GM21360 (cell line): ENCODE results near the gene MPZL3.
"Not testable (repeated sequence)": the region's sequence is repeated elsewhere in the genome, so short reads cannot be mapped to it uniquely, and the experiment has no call there.

Experiments used
- ATAC-seq: cut with Tn5 transposase; IDR thresholded peaks from one replicate; pipeline ENCODE4 v1.9.1; 2021; ENCODE audit warnings: mild to moderate bottlenecking, moderate library complexity; ENCODE audit not compliant: unreplicated experiment

MPZL3 gene

DNA sequence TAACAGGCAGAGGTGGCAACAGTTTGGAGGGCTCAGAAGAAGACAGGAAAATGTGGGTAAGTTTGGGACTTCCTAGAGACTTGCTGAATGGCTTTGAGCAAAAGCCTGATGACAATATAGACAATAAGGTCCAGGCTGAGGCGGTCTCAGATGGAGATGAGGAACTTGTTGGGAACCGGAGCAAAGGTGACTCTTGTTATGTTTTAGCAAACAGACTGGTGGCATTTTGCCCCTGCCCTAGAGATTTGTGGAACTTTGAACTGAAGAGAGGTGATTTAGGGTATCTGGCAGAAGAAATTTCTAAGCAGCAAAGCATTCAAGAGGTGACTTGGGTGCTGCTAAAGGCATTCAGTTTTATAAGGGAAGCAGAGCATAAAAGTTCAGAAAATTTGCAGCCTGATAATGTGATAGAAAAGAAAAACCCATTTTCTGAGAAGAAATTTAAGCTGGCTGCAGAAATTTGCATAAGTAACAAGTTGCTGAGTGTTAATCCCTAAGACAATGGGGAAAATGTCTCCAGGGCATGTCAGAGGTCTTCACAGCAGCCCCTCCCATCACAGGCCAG, 61.1 kb downstream of the MPZL3 start:
- ATAC-seq, result not testable (repeated sequence)

DNA sequence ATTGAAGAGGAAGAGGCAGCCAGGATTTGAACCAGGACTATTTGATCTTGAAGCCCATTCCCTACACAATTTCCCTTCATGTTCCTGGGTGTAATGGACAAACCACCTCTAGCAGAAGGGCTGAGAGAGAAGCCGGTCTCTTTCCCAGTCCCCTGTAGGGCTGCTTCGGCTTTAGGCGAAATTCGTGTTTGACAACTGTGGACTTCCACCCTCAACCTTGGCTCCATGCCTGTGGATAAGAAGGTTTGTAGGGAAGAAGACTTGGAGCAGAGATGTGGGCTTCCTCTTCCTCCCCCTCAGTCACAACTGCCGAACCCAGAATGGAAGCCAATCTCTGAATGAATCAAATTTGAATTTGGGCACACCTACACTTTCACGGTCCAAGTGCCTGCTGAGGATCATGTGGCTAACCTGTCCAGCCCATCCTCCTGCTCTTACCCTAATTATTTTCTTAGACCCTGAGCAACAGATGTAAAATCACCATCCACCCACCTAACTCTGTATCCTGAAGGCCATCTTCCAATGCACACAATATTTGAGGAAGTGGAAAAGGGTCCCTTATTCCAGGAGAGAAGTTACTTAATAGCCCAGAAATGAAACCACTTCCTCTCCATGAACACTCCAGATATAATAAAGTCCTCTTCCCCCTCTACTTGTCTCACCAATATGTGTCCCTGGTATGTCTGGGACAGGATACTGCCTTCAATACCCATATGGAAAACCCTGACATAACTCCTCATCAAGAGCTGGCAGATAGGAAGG, 65.6 kb downstream of the MPZL3 start:
- ATAC-seq, result no peak

DNA sequence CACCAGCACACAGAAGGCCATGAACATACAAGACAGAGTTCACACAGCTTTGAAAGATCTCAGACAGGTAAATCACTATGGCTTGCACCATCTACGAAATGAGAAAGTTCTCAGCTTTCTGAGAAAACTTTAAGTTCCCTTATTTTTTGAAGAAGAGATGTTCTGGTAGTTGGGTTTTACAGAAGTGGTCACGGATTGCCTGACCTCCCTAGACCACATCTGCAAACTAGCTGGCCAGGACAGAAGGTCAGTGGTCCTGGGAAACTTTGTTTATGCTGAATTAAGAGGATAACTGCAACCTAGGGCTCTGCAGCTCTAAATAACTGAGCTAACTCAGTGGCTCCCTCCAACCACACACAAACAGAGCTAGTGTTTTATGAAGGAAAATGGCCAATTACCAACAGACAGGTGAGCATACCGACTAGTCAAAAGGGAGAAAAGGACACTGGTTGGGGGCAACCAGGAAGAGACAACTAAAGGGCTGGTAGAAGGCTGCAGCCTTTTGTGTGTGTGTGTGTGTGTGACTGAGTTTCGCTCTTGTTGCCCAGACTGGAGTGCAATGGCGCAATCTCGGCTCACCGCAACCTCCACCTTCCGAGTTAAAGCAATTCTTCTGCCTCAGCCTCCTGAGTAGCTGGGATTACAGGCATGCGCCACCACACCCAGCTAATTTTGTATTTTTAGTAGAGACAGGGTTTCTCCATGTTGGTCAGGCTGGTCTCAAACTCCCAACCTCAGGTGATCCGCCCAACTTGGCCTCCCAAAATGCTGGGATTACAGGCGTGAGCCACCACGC, 67.2 kb downstream of the MPZL3 start:
- no peak for ATAC-seq

GRCh38 chr11:118183691-118184090, 68.5 kb downstream of the MPZL3 start:
- not testable (repeated sequence) for ATAC-seq

DNA sequence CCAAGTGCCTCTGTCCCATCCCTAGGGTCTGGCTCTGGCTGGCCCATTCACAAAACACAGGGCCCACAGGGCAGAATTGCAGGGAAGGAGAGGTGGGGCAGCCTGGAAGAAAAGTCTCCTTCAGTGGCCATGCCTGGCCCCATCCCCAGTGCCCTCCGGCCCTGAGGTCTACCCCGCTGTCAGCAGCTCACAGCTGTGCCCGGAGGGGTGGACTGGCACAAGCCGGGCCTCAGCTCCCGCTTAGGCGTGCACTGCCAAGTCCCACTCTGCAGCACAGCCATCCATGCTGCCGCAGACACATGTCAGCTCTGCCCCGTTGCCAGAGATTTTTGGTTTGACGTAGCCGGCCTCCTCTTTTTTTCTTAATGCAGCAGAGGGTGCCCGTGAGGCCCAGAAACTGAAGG, 71.9 kb downstream of the MPZL3 start:
- no peak for ATAC-seq

DNA sequence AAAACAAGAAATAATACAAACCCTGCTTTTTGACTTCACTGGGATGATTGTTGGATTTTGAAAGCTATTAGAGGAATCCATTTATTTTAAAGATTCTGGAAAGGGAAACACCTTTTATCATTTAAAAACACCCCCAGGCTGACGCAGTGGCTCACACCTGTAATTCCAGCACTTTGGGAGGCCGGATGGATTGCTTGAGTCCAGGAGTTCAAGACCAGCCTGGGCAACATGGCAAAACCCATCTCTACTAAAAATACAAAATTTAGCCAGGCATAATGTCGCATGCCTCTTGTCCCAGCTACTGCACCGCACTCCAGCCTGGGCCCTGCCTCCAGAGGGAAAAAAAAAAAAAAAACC, 75.4 kb downstream of the MPZL3 start:
- ATAC-seq, result no peak
